ENCODE measurements around the gene TAOK3.
"Not testable (repeated sequence)": the region's sequence is repeated elsewhere in the genome, so short reads cannot be mapped to it uniquely, and the experiment has no call there.

Gene TAOK3

GRCh38 chr12:118373616-118374015 is 909 bp upstream of the TAOK3 start:
- no peak for DNase-seq (ENCODE audit: low spot score)

GRCh38 chr12:118371321-118372282 is 1.1 kb downstream of the TAOK3 start:
- no peak for DNase-seq (ENCODE audit: low spot score)

DNA sequence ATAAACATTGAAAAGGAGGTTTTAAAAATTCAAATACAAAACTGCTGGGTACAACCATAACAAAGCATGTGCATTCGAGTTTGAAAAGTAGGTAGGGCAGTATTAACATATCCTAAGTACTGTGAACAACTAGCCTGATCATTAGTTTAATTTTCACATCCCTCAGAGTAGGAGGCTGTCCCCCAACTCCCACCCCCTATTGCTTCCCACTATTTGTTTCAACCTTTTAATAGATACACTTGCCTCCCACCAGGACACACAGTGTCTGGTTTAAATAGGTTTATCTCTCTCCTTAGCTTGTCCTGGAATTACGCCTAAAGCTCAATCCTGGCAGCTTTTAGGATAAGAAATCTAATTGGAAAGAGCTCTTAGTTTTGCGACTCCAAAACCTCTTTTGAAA is 2.1 kb downstream of the TAOK3 start:
- DNase-seq (ENCODE audit: low spot score): no peak

DNA sequence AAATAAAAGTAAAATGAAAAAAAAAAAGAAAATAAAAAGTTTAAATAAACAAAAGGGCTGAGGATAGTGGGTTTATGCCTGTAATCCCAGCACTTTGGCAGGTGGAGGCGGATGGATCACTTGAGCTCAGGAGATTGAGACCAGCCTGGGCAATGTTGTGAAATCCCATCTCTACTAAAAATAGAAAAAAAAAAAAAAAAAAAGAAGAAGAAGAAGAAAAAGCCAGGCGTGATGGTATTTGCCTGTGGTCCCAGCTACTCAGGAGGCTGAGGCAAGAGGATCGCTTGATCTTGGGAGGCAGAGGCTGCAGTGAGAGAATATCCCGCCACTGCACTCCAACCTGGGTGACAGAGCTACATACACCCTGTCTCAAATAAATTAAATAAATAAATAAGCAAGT is 3.9 kb downstream of the TAOK3 start:
- no peak for DNase-seq (ENCODE audit: low spot score)

DNA sequence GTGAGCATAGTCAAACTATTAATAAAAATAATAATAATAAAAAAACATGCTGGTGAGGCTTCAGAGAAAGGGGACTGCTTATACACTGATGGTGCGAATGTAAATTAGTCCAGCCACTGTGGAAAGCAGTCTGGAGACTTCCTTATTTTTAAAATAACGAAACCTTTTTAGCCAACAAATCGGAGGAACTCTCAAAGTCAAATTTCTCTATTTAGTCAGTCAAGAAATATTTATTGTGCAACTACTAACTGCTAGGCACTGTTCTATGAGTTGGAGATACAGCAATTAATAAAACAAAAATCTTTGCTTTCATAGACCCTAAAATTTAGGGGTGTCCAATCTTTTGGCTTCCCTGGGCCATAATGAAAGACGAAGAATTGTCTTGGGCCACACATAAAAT is 10.8 kb downstream of the TAOK3 start:
- no peak for DNase-seq (ENCODE audit: low spot score)

DNA sequence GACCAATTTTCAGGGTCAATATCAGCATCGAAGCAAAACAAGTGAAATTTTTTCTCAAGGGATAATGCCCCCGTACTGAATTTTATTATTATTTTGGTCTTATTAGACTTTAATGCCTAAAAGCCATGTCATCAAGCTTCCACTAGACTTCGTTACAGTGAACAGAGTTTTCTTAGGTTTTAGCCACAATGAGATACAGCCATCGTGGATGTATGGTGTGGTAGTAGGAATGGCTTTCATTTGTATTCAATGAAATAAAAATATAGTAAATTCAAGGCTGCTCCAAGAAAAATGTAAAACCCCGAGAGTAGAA is 11.7 kb downstream of the TAOK3 start:
- DNase-seq (ENCODE audit: low spot score): no peak

DNA sequence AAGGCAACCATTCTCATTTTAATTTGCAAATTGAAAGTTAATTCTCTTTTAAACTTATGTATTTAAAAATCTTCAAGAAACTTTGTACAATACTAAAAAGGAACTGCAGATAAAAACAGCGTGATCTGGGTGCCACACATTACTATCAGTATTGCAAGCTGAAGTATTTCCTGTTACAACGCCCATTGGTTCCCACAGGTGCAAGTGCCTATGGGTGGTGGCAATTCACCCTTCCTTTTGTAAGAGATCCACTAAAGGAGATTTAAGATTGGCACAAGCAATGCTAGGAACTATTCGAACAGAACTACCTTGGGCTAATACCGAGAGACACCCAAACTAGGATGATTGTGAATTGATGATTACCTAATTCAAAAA is 13.2 kb downstream of the TAOK3 start:
- no peak for DNase-seq (ENCODE audit: low spot score)

DNA sequence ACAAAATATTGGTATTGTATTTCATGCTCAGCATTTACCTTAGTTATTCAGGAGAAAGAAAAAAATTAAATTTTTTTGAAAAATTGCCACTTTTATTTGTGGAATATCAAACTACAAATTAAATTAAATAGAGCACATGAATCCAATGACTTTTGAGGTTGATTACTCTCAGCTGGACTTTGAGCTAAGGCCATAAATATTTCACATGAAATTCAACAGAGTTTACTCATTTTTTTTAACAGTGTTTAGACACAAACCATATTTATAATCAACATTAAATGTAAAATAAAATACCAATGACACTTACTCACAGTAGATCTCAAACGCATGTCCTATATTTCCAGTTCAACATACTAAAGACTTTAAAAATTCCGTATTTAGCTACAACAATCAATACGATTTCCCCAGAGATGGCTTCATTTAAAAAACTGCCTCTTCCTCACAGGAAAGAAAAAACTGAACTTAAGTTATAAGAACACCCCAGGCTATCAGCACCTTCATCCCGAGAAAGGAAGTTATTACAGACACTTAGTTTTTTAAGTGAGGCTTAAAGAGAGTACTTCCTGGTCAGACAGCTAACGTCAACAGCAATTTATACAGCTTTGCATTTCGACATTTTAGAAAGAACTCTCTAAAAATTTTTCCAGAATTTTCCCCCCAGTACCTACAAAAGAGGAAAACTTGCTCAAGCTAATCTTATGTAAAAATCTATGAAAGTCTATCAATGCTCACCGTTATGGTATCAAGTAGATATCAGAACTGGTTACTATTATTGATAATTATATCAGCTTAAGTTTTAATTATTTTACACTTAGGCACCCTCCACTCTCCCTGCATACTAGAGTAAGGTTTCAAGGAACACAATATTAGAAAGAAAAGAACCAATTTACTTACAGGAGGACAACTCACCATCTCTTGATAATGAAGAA is 13.8 kb downstream of the TAOK3 start:
- DNase-seq (ENCODE audit: low spot score): no peak

DNA sequence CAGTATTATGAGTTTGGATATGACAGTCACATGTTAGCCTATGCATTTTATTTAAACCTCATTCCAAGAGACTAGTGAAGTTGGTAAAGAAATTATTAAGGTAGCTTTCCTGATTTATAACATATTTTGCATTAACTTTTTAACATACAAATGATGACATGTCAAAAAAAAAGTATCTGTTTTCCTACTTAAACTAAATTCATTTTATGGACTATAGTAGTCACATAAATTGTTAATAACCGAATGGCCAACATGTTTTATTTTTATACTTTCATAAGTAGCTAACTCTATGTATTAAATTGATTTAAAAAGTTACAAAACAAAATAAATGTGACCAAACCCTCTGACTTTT is 14.7 kb downstream of the TAOK3 start:
- no peak for DNase-seq (ENCODE audit: low spot score)

DNA sequence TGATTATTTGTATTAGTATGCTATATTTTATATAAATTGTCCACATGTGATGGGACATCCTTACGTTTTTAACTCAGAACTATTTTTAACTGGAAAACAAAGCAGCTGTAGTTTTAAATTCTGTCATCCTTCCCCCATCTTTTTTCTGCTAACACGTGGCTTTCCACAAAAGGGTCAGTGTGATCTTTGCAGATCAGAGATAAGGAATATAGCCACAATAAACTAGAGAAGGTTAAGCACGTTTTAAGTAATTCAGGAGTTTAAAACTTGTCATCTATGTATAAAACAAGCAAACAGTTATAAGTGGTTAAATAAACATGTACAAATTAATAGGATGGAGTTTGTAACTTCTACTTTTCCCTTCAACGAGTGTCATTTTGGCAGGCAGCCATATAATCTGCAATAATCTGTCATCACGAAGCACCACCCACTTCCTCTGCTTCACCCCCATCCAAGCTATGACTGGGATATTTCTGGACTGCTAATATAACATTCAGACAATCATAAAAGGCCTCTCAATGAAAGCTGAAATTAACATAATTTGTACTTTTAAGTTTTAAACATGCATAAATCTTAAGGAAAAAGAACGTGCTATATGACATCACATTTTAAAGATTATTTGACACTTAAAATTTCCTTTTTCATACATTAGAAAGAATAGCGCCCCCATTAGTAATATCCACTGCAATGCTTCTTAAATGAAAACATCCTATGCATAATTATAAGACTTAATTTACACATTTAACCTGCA is 15.3 kb downstream of the TAOK3 start:
- DNase-seq (ENCODE audit: low spot score): peak; percentile 66

DNA sequence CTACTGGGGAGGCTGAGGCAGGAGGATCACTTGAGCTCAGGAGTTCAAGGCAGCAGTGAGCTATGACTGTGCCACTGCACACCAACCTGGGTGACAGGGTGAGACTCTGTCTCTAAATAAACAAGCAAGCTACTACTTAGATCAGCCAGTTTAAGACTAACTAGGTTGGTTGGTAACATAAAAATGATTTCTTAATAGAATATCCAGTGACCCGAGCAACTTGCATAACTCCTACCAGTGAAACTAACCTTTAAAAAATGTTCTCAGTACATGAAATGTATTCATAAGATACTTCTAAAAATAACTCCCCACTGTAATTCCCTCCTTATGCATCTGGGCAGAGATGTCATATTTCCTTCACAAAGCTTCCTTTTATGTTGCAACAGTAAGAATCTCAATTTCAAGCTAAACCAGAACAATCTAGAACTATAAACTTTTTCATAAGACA is 15.9 kb downstream of the TAOK3 start:
- DNase-seq (ENCODE audit: low spot score): no peak

DNA sequence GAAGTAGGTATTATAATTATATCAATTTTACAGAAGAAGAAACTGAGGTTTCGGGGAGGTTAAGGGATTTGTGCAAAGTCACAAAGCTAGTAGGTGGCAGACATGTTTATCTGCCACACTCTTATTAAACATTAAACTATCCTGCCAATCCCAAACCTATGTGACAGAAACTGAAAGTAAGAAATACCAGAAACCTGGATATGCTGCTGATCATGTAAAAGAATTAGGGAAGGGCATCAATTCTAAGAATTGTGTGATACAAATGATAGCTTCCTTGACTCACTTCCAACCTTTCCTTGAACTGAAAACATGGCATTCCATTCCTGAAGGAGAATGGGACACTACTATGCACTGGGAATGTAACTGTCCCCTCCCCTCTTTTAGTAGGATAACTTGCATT is 16.9 kb downstream of the TAOK3 start:
- DNase-seq (ENCODE audit: low spot score): no peak

- DNase-seq (ENCODE audit: low spot score): no peak
Measured at GRCh38 chr12:118354903-118355302, 17.8 kb downstream of the TAOK3 start.

DNA sequence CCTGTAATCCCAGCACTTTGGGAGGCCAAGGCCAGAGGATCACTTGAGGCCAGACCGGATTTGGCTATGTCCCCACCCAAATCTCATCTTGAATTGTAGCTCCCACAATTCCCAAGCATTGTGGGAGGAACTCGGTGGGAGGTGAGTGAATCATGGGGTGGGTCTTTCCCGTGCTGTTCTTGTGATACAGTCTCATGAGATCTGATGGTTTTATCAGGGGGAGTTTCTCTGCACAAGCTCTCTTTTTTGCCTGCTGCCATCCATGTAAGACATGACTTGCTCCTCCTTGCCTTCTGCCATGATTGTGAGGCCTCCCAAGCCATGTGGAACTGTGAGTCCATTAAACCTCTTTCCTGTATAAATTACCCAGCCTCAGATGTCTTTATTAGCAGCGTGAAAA is 18.2 kb downstream of the TAOK3 start:
- DNase-seq (ENCODE audit: low spot score): not testable (repeated sequence)

GRCh38 chr12:118353721-118354120 is 19.0 kb downstream of the TAOK3 start:
- no peak for DNase-seq (ENCODE audit: low spot score)

DNA sequence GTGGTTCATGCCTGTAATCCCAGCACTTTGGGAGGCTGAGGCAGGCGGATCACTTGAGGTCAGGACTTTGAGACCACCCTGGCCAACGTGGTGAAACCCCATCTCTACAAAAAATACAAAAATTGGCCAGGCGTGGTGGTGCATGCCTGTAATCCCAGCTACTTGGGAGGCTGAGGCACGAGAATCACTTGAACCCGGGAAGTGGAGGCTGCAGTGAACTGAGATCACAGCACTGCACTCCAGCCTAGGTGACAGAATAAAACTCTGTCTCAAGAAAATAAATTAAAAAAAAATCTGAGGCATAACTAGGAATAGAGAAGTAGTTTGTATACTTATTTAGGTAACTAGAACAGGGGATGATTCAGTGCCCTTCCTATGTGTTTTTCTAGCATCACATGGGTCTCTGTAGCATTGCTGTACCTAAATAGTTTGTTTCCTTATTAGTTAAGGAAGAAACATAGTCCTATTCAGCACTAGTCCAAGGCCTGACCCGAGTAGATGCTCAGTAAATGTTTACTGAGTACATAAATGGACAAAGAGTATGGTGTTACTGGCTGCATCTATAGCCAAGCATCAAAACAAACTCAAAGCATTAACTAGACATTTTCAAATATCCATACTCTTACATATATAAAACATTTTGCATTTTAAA is 21.7 kb downstream of the TAOK3 start:
- no peak for DNase-seq (ENCODE audit: low spot score)

GRCh38 chr12:118347916-118348315 is 24.8 kb downstream of the TAOK3 start:
- DNase-seq (ENCODE audit: low spot score): no peak

GRCh38 chr12:118346895-118347294 is 25.8 kb downstream of the TAOK3 start:
- DNase-seq (ENCODE audit: low spot score): no peak

DNA sequence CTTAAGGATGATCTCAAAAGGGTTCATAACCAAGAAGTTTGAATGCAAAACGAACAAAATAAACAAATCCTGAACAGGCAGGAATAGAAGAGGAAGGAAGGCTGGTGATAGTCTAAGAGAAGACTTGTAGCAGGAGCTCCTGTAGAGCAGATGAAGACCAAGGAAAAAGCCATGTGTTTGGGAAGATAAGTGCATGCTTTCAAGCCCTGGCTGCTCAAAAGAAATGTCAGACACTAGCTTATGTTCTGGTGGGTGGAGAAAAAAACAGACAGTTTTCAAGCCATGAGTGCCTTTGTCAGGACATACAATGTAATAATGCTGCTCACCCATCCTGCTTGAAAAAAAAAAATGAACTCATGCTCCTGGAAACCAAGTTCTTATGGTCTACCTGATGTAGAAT is 27.4 kb downstream of the TAOK3 start:
- no peak for DNase-seq (ENCODE audit: low spot score)

- DNase-seq (ENCODE audit: low spot score): no peak
Measured at GRCh38 chr12:118344829-118345228, 27.9 kb downstream of the TAOK3 start.

- no peak for DNase-seq (ENCODE audit: low spot score)
Measured at GRCh38 chr12:118342090-118342489, 30.6 kb downstream of the TAOK3 start.

Measured in RKO (cell line).